ENCODE measurements around the gene NUP107.
"Not testable (repeated sequence)": the region's sequence is repeated elsewhere in the genome, so short reads cannot be mapped to it uniquely, and the experiment has no call there.

NUP107 gene

DNA sequence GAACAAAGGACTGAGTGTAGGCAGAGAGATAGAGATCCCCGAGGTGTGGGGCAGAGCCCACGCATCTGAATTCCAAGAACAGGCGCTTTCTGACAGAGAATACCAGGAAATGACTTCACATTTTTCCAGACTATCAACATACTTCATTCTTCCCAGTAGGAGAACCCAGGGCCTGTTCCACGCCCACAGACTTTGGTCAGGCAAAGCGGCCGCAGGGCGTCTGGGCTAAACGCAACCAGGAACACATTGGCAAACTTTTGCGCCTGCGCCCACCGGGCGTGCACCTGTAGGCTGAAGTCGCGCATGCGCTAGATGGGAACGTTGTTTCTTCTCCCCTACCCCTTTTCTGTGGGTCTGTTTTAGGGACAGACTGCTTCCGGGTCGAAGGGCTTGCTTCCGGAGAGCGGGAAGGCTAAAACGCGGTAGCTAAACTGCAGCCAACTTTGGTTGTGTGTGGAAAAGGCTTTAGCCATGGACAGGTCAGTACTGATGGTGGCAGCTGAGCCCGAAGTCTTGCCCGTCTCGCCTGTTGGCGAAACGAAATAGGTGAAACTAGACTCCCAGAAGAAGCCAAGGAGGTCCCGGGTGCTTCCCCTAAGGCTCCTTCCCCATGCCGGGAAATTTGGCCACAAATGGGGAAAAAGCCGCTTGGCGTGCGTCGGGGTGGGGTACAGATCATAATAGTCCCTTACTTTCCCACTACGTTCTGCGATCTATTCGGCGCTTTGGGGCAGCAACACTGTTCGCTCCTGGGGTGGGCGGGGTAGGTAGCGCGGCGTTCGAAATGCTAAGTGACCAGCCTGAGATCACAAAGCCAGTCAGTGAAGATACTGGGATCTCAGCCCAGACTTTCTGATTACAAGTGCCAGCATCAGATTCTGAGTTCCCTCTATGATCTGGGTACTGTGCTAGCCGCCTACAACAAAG, at the start of gene NUP107:
NUP107 (plus strand) TSS at position 384 of the 927 bp plus-strand sequence; CDS start at position 472, 88 bp downstream.
- no peaks in the 10 kb centered on the region for H3K27me3 ChIP-seq (ENCODE audit: low read depth)
- peaks cover 25% of the 10 kb centered on the region for H3K4me1 ChIP-seq
- in situ Hi-C loops (cut with MboI; ENCODE audit: low sequenced_read_pairs), result loop anchor here (25.0 kb wide), 1 partner anchor 650 kb away; no protein-coding TSS in a partner anchor

DNA sequence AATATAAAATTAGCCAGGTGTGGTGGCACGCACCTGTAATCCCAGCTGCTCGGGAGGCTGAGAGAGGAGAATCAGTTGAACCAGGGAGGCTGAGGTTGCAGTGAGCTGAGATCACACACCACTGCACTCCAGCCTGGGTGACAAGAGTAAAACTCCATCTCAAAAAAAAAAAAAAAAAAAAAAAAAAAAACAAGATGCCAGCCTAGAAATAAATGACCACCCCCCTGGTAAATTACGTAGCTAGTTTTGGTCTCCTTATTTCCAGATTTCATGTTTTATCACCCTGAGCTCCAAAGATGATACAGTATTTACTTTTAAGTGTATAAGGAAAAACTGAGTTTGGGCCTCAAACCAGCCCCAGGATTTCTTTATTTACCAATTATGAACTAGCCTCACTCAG, 49.3 kb upstream of the NUP107 start:
- in situ Hi-C loops (cut with MboI; ENCODE audit: low sequenced_read_pairs); DNase-seq (ENCODE audit: low spot score in 2 of 2); H3K4me1 ChIP-seq: not testable (repeated sequence)

More for the DNA sequence above, at the start of gene NUP107:
- DNase-seq (ENCODE audit: low spot score in 2 of 2), result peak; percentile 98 to 99
- H3K9me3 ChIP-seq, result no peaks in the 10 kb centered on the region
- H3K36me3 ChIP-seq (replicated peaks), result peaks cover 17% of the 10 kb centered on the region
- H3K4me3 ChIP-seq, result peak within 1 kb of the TSS; percentile 92

DNA sequence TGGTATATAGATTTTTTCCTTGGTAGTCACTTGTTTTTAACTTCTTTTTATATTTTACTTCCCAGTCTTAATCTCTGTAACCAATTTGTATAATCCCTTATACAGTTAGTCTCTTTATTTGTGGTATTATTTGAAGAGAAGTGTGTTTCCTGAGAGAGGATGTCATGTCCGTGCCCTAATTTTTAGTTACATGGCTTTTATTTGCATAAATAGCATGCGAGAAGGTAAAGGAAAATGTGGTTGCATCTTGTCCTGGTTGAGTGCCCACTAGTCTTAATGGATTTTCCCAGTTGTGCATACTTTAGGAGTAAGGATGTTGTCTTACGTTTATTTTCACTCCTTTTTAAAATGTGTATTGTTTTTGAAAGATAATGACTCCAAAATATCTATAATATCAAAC, 48.6 kb upstream of the NUP107 start:
- H3K4me1 ChIP-seq, result peaks cover 8% of the 10 kb centered on the region
- in situ Hi-C loops (cut with MboI; ENCODE audit: low sequenced_read_pairs), result no loop called here
- no peak for DNase-seq (ENCODE audit: low spot score in 2 of 2)
- no peaks in the 10 kb centered on the region for H3K9me3 ChIP-seq
- no peaks in the 10 kb centered on the region for H3K36me3 ChIP-seq (replicated peaks)
- H3K4me3 ChIP-seq, result no peak overlapping the region
- no peaks in the 10 kb centered on the region for H3K27me3 ChIP-seq (ENCODE audit: low read depth)

More for the DNA sequence above, 49.3 kb upstream of the NUP107 start:
- not testable (repeated sequence) for H3K27me3 ChIP-seq (ENCODE audit: low read depth); H3K9me3 ChIP-seq; H3K36me3 ChIP-seq (replicated peaks); H3K4me3 ChIP-seq

DNA sequence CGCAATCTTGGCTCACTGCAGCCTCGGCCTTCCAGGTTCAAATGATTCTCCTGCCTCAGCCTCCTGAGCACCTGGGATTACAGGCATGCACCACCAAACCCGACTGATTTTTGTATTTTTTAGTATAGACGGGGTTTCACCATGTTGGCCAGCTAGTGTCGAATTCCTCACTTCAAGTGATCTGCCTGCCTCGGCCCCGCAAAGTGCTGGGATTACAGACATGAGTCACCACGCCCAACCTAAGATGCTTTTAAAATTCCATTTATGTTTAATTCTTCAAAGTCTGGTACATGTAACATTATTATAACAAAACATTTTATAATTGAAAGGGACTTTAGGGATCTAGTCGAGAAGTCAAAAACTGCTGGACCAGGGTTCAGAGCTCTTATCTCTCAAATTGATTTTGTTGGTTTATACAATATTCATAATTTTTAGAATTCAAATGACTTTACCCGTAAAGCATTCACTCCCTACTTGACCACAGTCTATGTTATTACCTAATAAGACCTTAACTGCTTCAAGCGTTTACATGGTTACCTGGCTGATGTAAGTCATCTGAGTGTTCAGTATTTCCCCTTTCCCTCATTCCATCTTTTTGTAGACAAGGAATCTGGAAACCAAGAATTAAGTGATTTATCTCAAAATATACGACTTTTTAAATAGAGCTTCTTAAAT, 47.9 kb upstream of the NUP107 start:
- no peaks in the 10 kb centered on the region for H3K36me3 ChIP-seq (replicated peaks)
- H3K4me3 ChIP-seq, result no peak overlapping the region
- in situ Hi-C loops (cut with MboI; ENCODE audit: low sequenced_read_pairs), result no loop called here
- H3K27me3 ChIP-seq (ENCODE audit: low read depth), result no peaks in the 10 kb centered on the region
- no peaks in the 10 kb centered on the region for H3K9me3 ChIP-seq
- H3K4me1 ChIP-seq, result peaks cover 8% of the 10 kb centered on the region
- DNase-seq (ENCODE audit: low spot score in 2 of 2), result no peak

DNA sequence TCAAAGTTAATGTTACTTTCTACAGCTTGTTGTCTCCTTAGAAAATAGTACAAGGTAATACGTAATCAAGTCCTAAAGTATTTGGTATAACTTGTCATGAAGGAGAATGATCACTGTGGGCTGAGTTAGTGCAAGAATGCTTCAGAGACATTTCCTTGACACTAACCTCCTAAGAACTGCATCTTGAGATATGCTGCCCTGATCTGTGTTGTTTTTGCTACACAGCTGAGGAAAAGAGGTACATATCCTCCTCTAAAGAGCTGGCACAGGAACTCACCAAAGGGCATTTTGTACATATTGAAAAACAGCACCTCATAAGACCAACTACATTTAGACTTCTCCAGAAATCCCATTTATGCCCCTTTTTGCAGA, 47.4 kb upstream of the NUP107 start:
- in situ Hi-C loops (cut with MboI; ENCODE audit: low sequenced_read_pairs), result no loop called here
- no peak for DNase-seq (ENCODE audit: low spot score in 2 of 2)
- H3K4me3 ChIP-seq, result no peak overlapping the region
- H3K4me1 ChIP-seq, result peaks cover 8% of the 10 kb centered on the region
- H3K9me3 ChIP-seq, result no peaks in the 10 kb centered on the region
- H3K27me3 ChIP-seq (ENCODE audit: low read depth), result no peaks in the 10 kb centered on the region
- no peaks in the 10 kb centered on the region for H3K36me3 ChIP-seq (replicated peaks)

DNA sequence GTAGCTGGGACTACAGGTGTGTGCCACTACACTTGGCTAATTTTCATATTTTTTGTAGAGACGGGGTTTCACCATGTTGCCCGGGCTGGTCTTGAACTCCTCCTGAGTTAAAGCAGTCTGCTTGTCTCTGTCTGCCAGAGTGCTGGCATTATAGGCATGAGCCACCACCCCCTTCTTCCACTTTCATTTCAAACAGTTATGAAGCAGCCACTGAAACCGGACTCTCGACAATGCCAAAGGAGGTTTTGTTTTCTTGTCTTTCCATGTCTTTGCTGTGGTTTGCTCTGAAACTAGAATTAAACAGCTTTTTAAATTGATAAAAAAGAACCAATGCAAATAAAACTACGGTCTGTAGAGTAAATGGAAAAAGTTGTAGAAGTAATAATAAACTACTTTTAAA, 45.6 kb upstream of the NUP107 start:
- Histone ChIP-seq H3K9me3 (no peaks in the 10 kb centered on the region), H3K4me1 (peaks cover 8% of the 10 kb centered on the region), H3K4me3 (no peak overlapping the region), H3K36me3 (replicated peaks) (no peaks in the 10 kb centered on the region), H3K27me3 (ENCODE audit: low read depth) (no peaks in the 10 kb centered on the region)
- in situ Hi-C loops (cut with MboI; ENCODE audit: low sequenced_read_pairs), result no loop called here
- no peak for DNase-seq (ENCODE audit: low spot score in 2 of 2)

DNA sequence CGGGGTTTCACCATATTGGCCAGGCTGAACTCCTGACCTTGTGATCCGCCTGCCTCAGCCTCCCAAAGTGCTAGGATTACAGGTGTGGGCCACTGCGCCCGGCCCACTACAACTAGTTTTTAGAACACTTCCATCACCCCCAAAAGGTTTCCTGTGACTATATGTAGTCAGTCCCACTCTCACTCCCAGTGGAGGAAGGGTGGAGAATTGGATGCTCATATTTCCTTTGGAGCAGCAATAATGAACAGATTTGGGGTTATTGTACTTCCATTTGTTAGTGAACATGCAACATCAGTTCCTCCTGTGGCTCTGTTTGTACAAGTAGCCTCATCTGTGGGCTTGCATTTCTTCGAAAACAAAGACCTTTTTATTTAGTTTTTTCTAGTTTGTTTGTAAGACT, 40.3 kb upstream of the NUP107 start:
- in situ Hi-C loops (cut with MboI; ENCODE audit: low sequenced_read_pairs), result no loop called here
- no peak for DNase-seq (ENCODE audit: low spot score in 2 of 2)
- H3K4me3 ChIP-seq, result no peak overlapping the region
- no peaks in the 10 kb centered on the region for H3K9me3 ChIP-seq
- H3K4me1 ChIP-seq, result no peaks in the 10 kb centered on the region
- peaks cover 13% of the 10 kb centered on the region for H3K36me3 ChIP-seq (replicated peaks)
- H3K27me3 ChIP-seq (ENCODE audit: low read depth), result no peaks in the 10 kb centered on the region

DNA sequence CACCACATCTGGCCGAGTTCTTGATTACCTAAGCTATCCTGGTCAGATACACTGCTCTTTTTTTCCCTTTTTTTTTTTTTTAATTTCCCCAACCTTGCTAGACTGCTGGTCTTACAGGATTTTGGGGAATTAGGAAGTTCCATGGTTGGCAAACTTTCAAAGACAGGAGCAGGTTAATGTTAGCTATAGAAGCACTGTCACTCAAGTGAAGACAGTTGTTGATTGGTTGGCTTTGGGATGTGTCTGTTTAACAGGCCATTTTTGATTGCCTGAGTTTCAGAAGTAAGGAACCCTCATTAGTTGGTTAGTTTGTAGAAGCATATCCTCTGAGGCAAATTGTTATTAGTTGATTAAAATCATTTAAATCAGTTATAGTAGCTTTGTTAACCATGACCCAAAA, 39.3 kb upstream of the NUP107 start:
- peaks cover 23% of the 10 kb centered on the region for H3K36me3 ChIP-seq (replicated peaks)
- H3K4me3 ChIP-seq, result no peak overlapping the region
- H3K4me1 ChIP-seq, result no peaks in the 10 kb centered on the region
- H3K27me3 ChIP-seq (ENCODE audit: low read depth), result no peaks in the 10 kb centered on the region
- DNase-seq (ENCODE audit: low spot score in 2 of 2), result no peak
- no peaks in the 10 kb centered on the region for H3K9me3 ChIP-seq
- in situ Hi-C loops (cut with MboI; ENCODE audit: low sequenced_read_pairs), result no loop called here

DNA sequence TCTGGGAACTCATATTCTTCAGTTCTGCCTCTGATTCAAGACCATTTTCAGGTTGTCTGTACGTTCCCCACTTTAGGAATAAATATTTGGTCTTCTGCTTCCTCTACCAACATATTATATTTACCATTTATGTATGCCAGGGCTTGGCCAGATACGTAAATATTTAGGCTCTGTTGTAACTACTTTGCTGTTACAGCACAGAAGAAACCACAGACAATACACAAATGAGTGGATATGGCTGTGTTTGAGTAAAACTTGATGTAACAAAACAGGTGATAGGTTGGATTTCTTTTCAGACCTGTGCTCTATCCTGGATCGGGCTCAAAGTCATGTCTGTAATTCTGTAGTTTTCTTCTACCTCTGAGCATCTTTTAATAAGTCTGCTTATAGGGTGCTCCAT, 38.6 kb upstream of the NUP107 start:
- Histone ChIP-seq H3K4me3 (no peak overlapping the region), H3K27me3 (ENCODE audit: low read depth) (no peaks in the 10 kb centered on the region), H3K4me1 (no peaks in the 10 kb centered on the region), H3K9me3 (no peaks in the 10 kb centered on the region), H3K36me3 (replicated peaks) (peaks cover 29% of the 10 kb centered on the region)
- DNase-seq (ENCODE audit: low spot score in 2 of 2), result no peak
- in situ Hi-C loops (cut with MboI; ENCODE audit: low sequenced_read_pairs), result no loop called here

DNA sequence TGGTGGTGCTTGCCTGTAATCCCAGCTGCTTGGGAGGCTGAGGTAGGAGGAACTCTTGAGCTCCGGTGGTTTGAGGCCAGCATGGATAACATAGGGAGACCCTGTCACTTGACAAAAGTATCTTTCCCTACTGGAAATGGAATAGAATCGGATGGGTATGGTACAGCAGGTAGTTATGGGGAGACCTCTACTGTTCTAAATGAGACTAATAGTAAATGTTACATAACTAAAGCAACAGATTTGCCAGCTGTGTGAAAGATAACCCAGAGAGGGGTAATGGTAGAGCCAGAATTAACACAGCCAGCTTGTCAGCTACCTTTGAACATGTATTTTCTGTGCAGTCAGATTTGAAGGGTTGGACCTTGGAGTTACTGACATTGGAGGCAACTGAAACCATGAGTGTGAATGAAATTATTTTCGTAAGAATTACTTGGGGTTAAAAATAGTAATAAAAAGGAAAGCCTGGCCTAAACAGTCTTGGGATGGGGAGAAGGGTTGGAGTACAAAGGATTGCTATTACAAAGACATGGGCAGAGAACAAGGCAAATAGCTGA, 21.7 kb upstream of the NUP107 start:
- in situ Hi-C loops (cut with MboI; ENCODE audit: low sequenced_read_pairs), result no loop called here
- H3K4me1 ChIP-seq, result peaks cover 7% of the 10 kb centered on the region; the same call in 1 of the 2 replicates
- DNase-seq (ENCODE audit: low spot score in 2 of 2), result no peak
- H3K4me3 ChIP-seq, result no peak overlapping the region
- peaks cover 10% of the 10 kb centered on the region for H3K36me3 ChIP-seq (replicated peaks)
- H3K27me3 ChIP-seq (ENCODE audit: low read depth), result no peaks in the 10 kb centered on the region
- no peaks in the 10 kb centered on the region for H3K9me3 ChIP-seq

DNA sequence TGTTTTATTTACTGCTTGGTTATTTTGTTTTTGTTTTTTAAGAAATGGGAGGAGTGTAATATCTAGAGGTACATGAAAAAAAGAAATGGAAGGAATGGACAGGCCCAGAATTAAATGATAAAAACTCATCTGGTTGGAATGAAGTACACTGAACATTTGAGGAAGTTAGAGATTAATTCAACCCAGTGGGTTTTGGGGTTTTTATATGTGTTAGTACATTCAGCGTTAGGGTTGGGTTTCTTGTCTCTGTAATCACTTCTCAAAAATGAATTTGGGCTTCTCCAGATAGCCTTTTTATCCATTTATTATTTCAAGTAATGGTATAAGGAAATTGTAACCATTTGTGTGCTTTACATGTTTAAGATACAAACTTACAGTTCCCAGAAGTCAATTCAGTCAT, 19.5 kb upstream of the NUP107 start:
- no peak for DNase-seq (ENCODE audit: low spot score in 2 of 2)
- H3K9me3 ChIP-seq, result no peaks in the 10 kb centered on the region
- in situ Hi-C loops (cut with MboI; ENCODE audit: low sequenced_read_pairs), result no loop called here
- H3K36me3 ChIP-seq (replicated peaks), result no peaks in the 10 kb centered on the region
- H3K27me3 ChIP-seq (ENCODE audit: low read depth), result no peaks in the 10 kb centered on the region
- H3K4me3 ChIP-seq, result no peak overlapping the region
- peaks cover 7% of the 10 kb centered on the region; the same call in 1 of the 2 replicates for H3K4me1 ChIP-seq

DNA sequence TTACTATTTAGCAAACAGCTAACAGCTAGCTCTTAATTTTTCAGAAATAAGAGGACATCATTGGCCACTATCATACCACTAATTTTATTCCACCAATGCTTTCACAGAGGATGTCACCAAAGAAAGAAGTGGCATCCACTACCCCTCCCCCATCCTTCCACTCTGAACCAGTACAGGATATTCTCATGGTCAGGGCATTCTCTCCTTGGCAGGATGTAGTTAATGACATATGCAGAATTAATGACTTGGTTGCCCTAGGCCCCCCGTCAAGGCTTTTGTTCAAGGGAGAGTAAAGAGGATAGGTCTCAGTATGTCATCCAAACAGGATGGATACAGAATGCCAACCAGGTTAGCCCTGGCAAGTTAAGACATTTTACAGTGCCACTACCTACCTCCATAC, 18.9 kb upstream of the NUP107 start:
- DNase-seq (ENCODE audit: low spot score in 2 of 2), result no peak
- Histone ChIP-seq H3K27me3 (ENCODE audit: low read depth) (no peaks in the 10 kb centered on the region), H3K36me3 (replicated peaks) (no peaks in the 10 kb centered on the region), H3K4me3 (no peak overlapping the region), H3K4me1 (peaks cover 7% of the 10 kb centered on the region; the same call in 1 of the 2 replicates), H3K9me3 (no peaks in the 10 kb centered on the region)
- in situ Hi-C loops (cut with MboI; ENCODE audit: low sequenced_read_pairs), result no loop called here

DNA sequence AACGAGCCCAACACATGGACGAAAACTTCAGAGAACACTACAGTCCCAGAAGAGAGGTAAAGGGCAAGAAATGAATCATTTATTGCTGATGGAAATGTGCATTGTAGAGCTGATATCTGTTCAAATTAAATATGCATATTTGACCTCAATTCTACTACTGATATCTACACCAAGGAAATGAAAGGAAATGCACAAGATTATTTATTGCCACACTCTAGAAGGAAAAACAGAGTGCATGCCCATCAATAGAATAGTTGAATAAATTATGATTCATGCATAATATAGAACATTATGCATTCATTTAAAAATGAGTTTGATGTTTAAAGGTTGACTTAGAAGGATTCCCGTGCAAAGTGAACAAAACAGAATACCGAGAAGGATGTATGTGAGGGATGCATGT, 15.6 kb upstream of the NUP107 start:
- Histone ChIP-seq H3K9me3 (no peaks in the 10 kb centered on the region), H3K4me3 (no peak overlapping the region), H3K27me3 (ENCODE audit: low read depth) (no peaks in the 10 kb centered on the region), H3K36me3 (replicated peaks) (no peaks in the 10 kb centered on the region), H3K4me1 (peaks cover 12% of the 10 kb centered on the region; the same call in 1 of the 2 replicates)
- DNase-seq (ENCODE audit: low spot score in 2 of 2), result no peak
- in situ Hi-C loops (cut with MboI; ENCODE audit: low sequenced_read_pairs), result no loop called here

DNA sequence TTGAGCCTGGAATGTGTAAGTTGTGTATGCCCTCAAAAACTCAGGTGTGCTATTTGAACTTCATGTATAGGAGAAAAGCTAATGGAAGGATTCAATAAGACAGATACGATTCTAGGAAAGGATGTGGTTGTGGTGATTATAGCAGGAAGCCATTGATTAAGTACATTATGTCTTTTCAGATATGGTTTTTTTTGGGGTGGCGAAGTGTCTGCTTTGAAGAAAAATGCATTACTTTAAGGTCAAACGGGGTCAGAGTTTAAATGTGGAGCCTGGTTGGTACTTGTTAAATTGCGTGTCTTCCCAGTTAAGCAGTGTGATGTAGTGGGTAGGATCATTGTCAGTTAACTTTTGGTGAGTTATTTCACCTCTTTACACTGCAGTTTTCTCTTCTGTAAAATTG, 13.0 kb upstream of the NUP107 start:
- Histone ChIP-seq H3K4me3 (no peak overlapping the region), H3K27me3 (ENCODE audit: low read depth) (no peaks in the 10 kb centered on the region), H3K4me1 (peaks cover 11% of the 10 kb centered on the region; the same call in 1 of the 2 replicates), H3K36me3 (replicated peaks) (no peaks in the 10 kb centered on the region), H3K9me3 (no peaks in the 10 kb centered on the region)
- DNase-seq (ENCODE audit: low spot score in 2 of 2), result no peak
- in situ Hi-C loops (cut with MboI; ENCODE audit: low sequenced_read_pairs), result no loop called here

Data from HAP-1 (cell line).